HS-27A (cell line): ENCODE data around the gene COG6.

Experiments
- DNase-seq: peaks from one replicate; pipeline ENCODE4 v3.0.0-alpha.2; 2012; ENCODE audit warnings: low read depth, missing footprints

The COG6 gene

GRCh38 chr13:39770221-39771090, 115.0 kb downstream of the COG6 start:
- no peak for DNase-seq

GRCh38 chr13:39773833-39774232, 118.4 kb downstream of the COG6 start:
- DNase-seq: no peak

GRCh38 chr13:39776439-39776838, 121.0 kb downstream of the COG6 start:
- DNase-seq: no peak

GRCh38 chr13:39777021-39777420, 121.6 kb downstream of the COG6 start:
- DNase-seq: no peak

- DNase-seq: peak; percentile 55
Observed at GRCh38 chr13:39777527-39778061, 122.1 kb downstream of the COG6 start.

- DNase-seq: no peak
Observed at GRCh38 chr13:39779337-39780265, 124.1 kb downstream of the COG6 start.

- DNase-seq: no peak
Observed at GRCh38 chr13:39780711-39781110, 125.2 kb downstream of the COG6 start.

GRCh38 chr13:39781381-39781780, 125.9 kb downstream of the COG6 start:
- no peak for DNase-seq

GRCh38 chr13:39783051-39783450, 127.6 kb downstream of the COG6 start:
- no peak for DNase-seq

GRCh38 chr13:39784347-39784746, 128.9 kb downstream of the COG6 start:
- DNase-seq: no peak

- DNase-seq: no peak
Observed at GRCh38 chr13:39786091-39786490, 130.6 kb downstream of the COG6 start.

GRCh38 chr13:39787086-39787487, 131.6 kb downstream of the COG6 start:
- no peak for DNase-seq

- no peak for DNase-seq
Observed at GRCh38 chr13:39788102-39788501, 132.6 kb downstream of the COG6 start.

- DNase-seq: no peak
Observed at GRCh38 chr13:39789451-39789850, 134.0 kb downstream of the COG6 start.
